ENCODE results near the gene PEDS1. TPM values are rescaled to one million over a fixed set of nuclear protein-coding genes. Genes with fewer than 3 reads are reported as not detected.

PEDS1 gene
- total and polyA plus RNA-seq, 2 of the 13 experiments (the other 11 are each of a cell fraction or from before 2014, with no cell fraction given), result 30.5 to 93.9 TPM

GRCh38 chr20:50188287-50188688 lies 34.8 kb upstream of the PEDS1 start (continued):
- TF ChIP-seq ZNF446 (CRISPR knock-in tag; IDR thresholded peaks at IDR 0.05), result no peak
- no peak for TF ChIP-seq ZXDC (CRISPR knock-in tag; IDR thresholded peaks at IDR 0.05)
- TF ChIP-seq KAT8 (CRISPR knock-in tag; IDR thresholded peaks at IDR 0.05), result no peak; the same call in 1 of the 2 replicates
- TF ChIP-seq STAG1 (CRISPR knock-in tag; IDR thresholded peaks at IDR 0.05), result no peak
- TF ChIP-seq ZNF7 (CRISPR knock-in tag; IDR thresholded peaks at IDR 0.05), result no peak
- no peak for TF ChIP-seq CTCF (CRISPR knock-in tag; IDR thresholded peaks at IDR 0.05)
- TF ChIP-seq ZNF460 (CRISPR knock-in tag; IDR thresholded peaks at IDR 0.05; ENCODE audit: borderline replicate concordance), result no peak
- TF ChIP-seq SKIL (CRISPR knock-in tag; IDR thresholded peaks at IDR 0.05; ENCODE audit: borderline replicate concordance), result no peak
- no peak; the same call in 1 of the 2 replicates for TF ChIP-seq ZNF280B (CRISPR knock-in tag; IDR thresholded peaks at IDR 0.05; ENCODE audit: borderline replicate concordance)
- 0 out of 2 replicates have a peak, but pooled peaks have one; percentile 39 for TF ChIP-seq ZNF337 (CRISPR knock-in tag; IDR thresholded peaks at IDR 0.05; ENCODE audit: borderline replicate concordance, low read depth)
- no peak for TF ChIP-seq KDM5A (IDR thresholded peaks at IDR 0.05; ENCODE audit: borderline replicate concordance, low read length)
- peak; percentile 60 for TF ChIP-seq ZFP36 (IDR thresholded peaks at IDR 0.05; ENCODE audit: borderline replicate concordance, low read depth, low read length, partially characterized antibody)
- TF ChIP-seq NR2F6 (IDR thresholded peaks at IDR 0.05), result no peak
- TF ChIP-seq NR2F6 (CRISPR knock-in tag; IDR thresholded peaks at IDR 0.05), result no peak
- no peak for TF ChIP-seq ZSCAN22 (CRISPR knock-in tag; IDR thresholded peaks at IDR 0.05)
- TF ChIP-seq ZNF235 (CRISPR knock-in tag; IDR thresholded peaks at IDR 0.05; ENCODE audit: borderline replicate concordance), result no peak
- no peak for TF ChIP-seq KDM4B (CRISPR knock-in tag; IDR thresholded peaks at IDR 0.05)
- TF ChIP-seq DRAP1 (CRISPR knock-in tag; IDR thresholded peaks at IDR 0.05), result no peak
- TF ChIP-seq ZNF891 (CRISPR knock-in tag; IDR thresholded peaks at IDR 0.05), result no peak

Data from HepG2 (cell line).